Measurements from ENCODE around the gene CEP72. TPM values are rescaled to one million over a fixed set of nuclear protein-coding genes. Genes with fewer than 3 reads are reported as not detected.
A peak's percentile ranks its signal among the peaks of the same experiment; 100 is the strongest.

Gene CEP72
- total and polyA plus RNA-seq, 2 of the 13 experiments (the other 11 are each of a cell fraction or from before 2014, with no cell fraction given), result 3.4 to 9.4 TPM

DNA sequence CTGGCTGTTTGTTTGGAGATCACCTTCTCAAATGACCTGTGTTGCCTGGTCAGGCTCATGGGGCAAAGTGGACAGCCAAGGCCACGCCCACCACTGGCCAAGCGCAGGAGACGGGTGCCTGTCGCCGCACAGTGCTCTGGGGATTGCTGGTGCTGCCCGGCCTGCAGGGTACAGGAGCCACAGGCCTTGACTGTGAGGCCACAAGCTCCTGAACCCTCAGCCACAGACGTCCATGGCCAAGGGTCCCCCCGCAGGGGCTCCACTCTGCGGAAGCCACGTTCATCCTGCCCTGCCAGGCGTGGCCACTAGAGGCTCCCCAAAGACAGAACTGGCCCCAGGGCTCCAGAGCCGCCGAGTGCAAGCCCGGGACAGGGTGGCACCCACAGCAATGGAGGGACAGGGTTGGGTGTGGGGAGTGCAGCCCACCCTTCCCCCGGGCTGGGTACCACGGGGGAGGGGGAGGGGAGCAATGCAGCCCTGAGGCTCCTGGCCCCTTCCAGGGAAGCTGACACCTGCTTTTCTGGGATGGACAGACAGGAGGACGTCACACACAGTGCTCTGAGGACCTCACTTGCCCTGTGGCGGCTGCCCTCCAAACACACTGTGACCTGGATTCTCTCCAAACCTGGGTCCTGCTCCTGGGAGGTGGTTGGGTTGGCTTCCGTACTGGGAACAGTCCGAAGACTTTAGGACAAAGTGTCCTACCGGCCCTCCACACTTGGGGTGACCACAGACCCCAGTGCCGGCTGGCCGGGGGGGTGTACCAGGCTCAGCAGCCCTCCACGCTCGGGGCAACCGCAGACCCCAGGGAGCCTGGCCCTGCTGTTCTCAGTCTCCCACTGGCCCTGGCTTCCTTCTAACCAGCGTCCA is 59.6 kb downstream of the CEP72 start (continued):
- TF ChIP-seq RAD51 (IDR thresholded peaks at IDR 0.05; ENCODE audit: borderline replicate concordance) (no peak), GABPB1 (CRISPR knock-in tag; IDR thresholded peaks at IDR 0.05) (peak; percentile 68), JUNB (CRISPR knock-in tag; IDR thresholded peaks at IDR 0.05; ENCODE audit: borderline replicate concordance) (no peak), PITX1 (CRISPR knock-in tag; IDR thresholded peaks at IDR 0.05) (peak; percentile 52; the same call in 1 of the 2 replicates), POLR2A (IDR thresholded peaks at IDR 0.05; ENCODE audit: insufficient read depth in 1 of 2, low read depth in 2 of 2, low read length in 2 of 2) (0 out of 4 replicates have a peak, but pooled peaks of 1 of the 2 experiments have one; percentile 25), GZF1 (CRISPR knock-in tag; IDR thresholded peaks at IDR 0.05) (0 out of 2 replicates have a peak, but pooled peaks have one; percentile 50), CHCHD3 (CRISPR knock-in tag; IDR thresholded peaks at IDR 0.05) (no peak; the same call in 1 of the 2 replicates), CREM (IDR thresholded peaks at IDR 0.05) (no peak), CREM (CRISPR knock-in tag; IDR thresholded peaks at IDR 0.05) (no peak), NR2F1 (CRISPR knock-in tag; IDR thresholded peaks at IDR 0.05) (no peak), IKZF4 (CRISPR knock-in tag; IDR thresholded peaks at IDR 0.05; ENCODE audit: borderline replicate concordance, low read depth, not compliant biosample characterization) (no peak), GATAD1 (CRISPR knock-in tag; IDR thresholded peaks at IDR 0.05) (peak; percentile 36)
- TF ChIP-seq, protein P1, sequence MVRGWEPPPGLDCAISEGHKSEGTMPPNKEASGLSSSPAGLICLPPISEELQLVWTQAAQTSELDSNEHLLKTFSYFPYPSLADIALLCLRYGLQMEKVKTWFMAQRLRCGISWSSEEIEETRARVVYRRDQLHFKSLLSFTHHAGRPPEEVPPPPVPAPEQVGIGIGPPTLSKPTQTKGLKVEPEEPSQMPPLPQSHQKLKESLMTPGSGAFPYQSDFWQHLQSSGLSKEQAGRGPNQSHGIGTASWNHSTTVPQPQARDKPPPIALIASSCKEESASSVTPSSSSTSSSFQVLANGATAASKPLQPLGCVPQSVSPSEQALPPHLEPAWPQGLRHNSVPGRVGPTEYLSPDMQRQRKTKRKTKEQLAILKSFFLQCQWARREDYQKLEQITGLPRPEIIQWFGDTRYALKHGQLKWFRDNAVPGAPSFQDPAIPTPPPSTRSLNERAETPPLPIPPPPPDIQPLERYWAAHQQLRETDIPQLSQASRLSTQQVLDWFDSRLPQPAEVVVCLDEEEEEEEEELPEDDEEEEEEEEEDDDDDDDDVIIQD (CRISPR knock-in tag; IDR thresholded peaks at IDR 0.05; ENCODE audit: low read depth), result no peak
- TF ChIP-seq, protein P2, sequence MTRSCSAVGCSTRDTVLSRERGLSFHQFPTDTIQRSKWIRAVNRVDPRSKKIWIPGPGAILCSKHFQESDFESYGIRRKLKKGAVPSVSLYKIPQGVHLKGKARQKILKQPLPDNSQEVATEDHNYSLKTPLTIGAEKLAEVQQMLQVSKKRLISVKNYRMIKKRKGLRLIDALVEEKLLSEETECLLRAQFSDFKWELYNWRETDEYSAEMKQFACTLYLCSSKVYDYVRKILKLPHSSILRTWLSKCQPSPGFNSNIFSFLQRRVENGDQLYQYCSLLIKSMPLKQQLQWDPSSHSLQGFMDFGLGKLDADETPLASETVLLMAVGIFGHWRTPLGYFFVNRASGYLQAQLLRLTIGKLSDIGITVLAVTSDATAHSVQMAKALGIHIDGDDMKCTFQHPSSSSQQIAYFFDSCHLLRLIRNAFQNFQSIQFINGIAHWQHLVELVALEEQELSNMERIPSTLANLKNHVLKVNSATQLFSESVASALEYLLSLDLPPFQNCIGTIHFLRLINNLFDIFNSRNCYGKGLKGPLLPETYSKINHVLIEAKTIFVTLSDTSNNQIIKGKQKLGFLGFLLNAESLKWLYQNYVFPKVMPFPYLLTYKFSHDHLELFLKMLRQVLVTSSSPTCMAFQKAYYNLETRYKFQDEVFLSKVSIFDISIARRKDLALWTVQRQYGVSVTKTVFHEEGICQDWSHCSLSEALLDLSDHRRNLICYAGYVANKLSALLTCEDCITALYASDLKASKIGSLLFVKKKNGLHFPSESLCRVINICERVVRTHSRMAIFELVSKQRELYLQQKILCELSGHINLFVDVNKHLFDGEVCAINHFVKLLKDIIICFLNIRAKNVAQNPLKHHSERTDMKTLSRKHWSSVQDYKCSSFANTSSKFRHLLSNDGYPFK (CRISPR knock-in tag; IDR thresholded peaks at IDR 0.05; ENCODE audit: borderline replicate concordance), result 0 out of 2 replicates have a peak, but pooled peaks have one; percentile 50

Data from HepG2 (cell line).